Measurements from ENCODE around the gene ZNF584. TPM values are rescaled to one million over a fixed set of nuclear protein-coding genes. Genes with fewer than 3 reads are reported as not detected.

ZNF584 gene
- total RNA-seq, 1 donor from 2014 or later: 16.4 TPM

GRCh38 chr19:58379246-58379645 is 29.2 kb upstream of the ZNF584 start:
- Mint-ChIP-seq H3K36me3 (no peaks in the 10 kb centered on the region), H3K27me3 (ENCODE audit: low read depth) (no peaks in the 10 kb centered on the region), H3K4me3 (peak overlapping the region; percentile 86), H3K4me1 (peaks cover 12% of the 10 kb centered on the region), H3K9me3 (no peaks in the 10 kb centered on the region), H3K27ac (peak overlapping the region; percentile 59)
- no peak for DNase-seq (ENCODE audit: low spot score in 2 of 2, unreplicated experiment in 2 of 2)
- no peak for TF ChIP-seq CTCF (IDR thresholded peaks at IDR 0.05; ENCODE audit: unreplicated experiment)

- H3K4me1 Mint-ChIP-seq: peaks cover 13% of the 10 kb centered on the region
- no peak for DNase-seq (ENCODE audit: low spot score in 2 of 2, unreplicated experiment in 2 of 2)
- H3K4me3 Mint-ChIP-seq: peak overlapping the region; percentile 86
Measured at GRCh38 chr19:58380037-58380661, 28.3 kb upstream of the ZNF584 start.

GRCh38 chr19:58380662-58381459 is 27.6 kb upstream of the ZNF584 start, which contains the start of gene ZNF837:
Gene ZNF837 (minus strand): TSS chr19:58381030. CDS start chr19:58369332, 11,698 bp downstream.
- Mint-ChIP-seq H3K9me3 (no peaks in the 10 kb centered on the region), H3K27me3 (ENCODE audit: low read depth) (no peaks in the 10 kb centered on the region), H3K36me3 (no peaks in the 10 kb centered on the region), H3K4me3 (peak within 1 kb of the TSS; percentile 86), H3K4me1 (peaks cover 20% of the 10 kb centered on the region), H3K27ac (peak within 1 kb of the TSS; percentile 96)
- TF ChIP-seq CTCF (IDR thresholded peaks at IDR 0.05; ENCODE audit: unreplicated experiment): no peak
- DNase-seq (ENCODE audit: low spot score in 2 of 2, unreplicated experiment in 2 of 2): peak; percentile 95 to 96

More at GRCh38 chr19:58380037-58380661, 28.3 kb upstream of the ZNF584 start:
- no peak for TF ChIP-seq CTCF (IDR thresholded peaks at IDR 0.05; ENCODE audit: unreplicated experiment)
- H3K36me3 Mint-ChIP-seq: no peaks in the 10 kb centered on the region
- H3K9me3 Mint-ChIP-seq: no peaks in the 10 kb centered on the region
- no peaks in the 10 kb centered on the region for H3K27me3 Mint-ChIP-seq (ENCODE audit: low read depth)
- peak overlapping the region; percentile 94 for H3K27ac Mint-ChIP-seq

DNA sequence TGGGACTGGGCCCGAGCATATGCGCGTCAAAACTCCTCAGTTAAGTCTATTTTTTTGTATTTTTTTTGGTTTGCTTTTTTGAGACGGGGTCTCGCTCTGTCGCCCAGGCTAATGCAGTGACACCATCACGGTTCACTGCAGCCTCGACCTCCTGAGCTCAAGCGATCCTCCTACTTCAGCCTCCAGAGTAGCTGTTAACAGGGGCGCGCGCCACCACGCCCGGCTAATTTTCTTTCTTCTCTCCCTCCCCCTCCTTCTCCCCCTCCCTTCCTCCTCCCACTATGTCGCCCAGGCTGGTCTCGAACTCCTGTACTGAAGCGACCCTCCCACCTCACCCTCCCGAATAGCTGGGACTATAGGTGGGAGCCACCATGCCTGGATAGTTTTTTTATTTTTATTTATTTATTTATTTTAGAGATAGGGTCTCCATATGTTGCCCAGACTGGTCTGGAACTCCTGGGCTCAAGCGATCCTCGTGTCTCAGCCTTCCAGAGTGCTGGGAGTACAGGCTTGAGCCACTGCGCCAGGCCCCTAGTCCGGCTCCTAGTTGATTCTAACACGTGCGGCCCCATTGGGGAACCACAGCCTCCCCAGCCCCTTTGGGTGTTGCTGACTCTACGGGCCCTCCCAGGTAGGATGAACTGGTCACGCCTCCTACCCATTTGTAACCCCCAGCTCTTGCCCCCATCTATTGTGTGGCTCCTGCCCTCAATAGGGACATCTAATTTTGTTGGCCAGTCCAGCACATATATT is 26.8 kb upstream of the ZNF584 start:
- Mint-ChIP-seq H3K4me3 (peak overlapping the region; percentile 86), H3K4me1 (peaks cover 21% of the 10 kb centered on the region), H3K27me3 (ENCODE audit: low read depth) (no peaks in the 10 kb centered on the region), H3K27ac (peak overlapping the region; percentile 96), H3K36me3 (no peaks in the 10 kb centered on the region), H3K9me3 (no peaks in the 10 kb centered on the region)
- TF ChIP-seq CTCF (IDR thresholded peaks at IDR 0.05; ENCODE audit: unreplicated experiment): no peak
- DNase-seq (ENCODE audit: low spot score in 2 of 2, unreplicated experiment in 2 of 2): no peak

DNA sequence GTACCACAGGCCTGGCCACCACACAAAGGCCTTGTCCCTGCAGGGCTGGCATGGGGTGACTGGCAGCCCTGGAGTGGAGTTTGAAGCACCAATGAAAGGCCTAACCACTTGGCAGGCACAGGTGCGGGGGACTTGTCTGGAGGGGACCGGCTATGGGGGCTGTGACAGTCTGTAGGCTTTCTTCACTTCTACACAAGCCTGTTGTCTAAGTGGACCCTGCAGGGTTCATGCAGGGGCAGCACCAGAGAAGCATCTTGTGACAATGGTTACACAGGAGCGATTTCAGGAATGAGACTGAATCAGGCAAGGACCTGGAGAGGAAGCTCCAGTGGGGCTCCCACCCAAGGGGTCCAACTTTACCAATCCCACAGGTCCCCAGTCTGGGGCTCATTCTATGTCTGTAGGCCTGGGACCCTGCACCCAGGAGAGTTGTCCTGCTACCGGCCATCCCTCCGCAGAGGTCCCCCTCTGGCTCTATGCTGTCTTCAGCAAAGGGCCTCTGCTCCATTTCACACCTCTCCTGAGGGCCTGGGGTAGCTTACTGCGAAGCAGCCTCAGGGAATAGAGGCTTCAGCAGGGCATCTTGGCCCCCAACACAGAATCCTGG is 25.3 kb upstream of the ZNF584 start:
- Mint-ChIP-seq H3K4me3 (no peak overlapping the region), H3K9me3 (no peaks in the 10 kb centered on the region), H3K27me3 (ENCODE audit: low read depth) (no peaks in the 10 kb centered on the region), H3K27ac (no peak overlapping the region), H3K36me3 (peaks cover 2% of the 10 kb centered on the region), H3K4me1 (peaks cover 26% of the 10 kb centered on the region)
- no peak for DNase-seq (ENCODE audit: low spot score in 2 of 2, unreplicated experiment in 2 of 2)
- no peak for TF ChIP-seq CTCF (IDR thresholded peaks at IDR 0.05; ENCODE audit: unreplicated experiment)

Measured in mesothelial cell of epicardium (in vitro differentiated cells).